ENCODE data around the gene FARP1.

The FARP1 gene

GRCh38 chr13:98280176-98280510 lies 137.2 kb downstream of the FARP1 start:
- no peak for DNase-seq (ENCODE audit: low spot score)

- DNase-seq (ENCODE audit: low spot score) = no peak
Measured at GRCh38 chr13:98284679-98285078, 141.8 kb downstream of the FARP1 start.

GRCh38 chr13:98285317-98285716 lies 142.4 kb downstream of the FARP1 start:
- no peak for DNase-seq (ENCODE audit: low spot score)

- no peak for DNase-seq (ENCODE audit: low spot score)
Measured at GRCh38 chr13:98285852-98286594, 143.1 kb downstream of the FARP1 start.

- DNase-seq (ENCODE audit: low spot score) = no peak
Measured at GRCh38 chr13:98286799-98287198, 143.9 kb downstream of the FARP1 start.

GRCh38 chr13:98288211-98288610 lies 145.3 kb downstream of the FARP1 start:
- DNase-seq (ENCODE audit: low spot score) = no peak

GRCh38 chr13:98289339-98289945 lies 146.5 kb downstream of the FARP1 start:
- no peak for DNase-seq (ENCODE audit: low spot score)

- DNase-seq (ENCODE audit: low spot score) = no peak
Measured at GRCh38 chr13:98290261-98290660, 147.4 kb downstream of the FARP1 start.

GRCh38 chr13:98291658-98292057 lies 148.8 kb downstream of the FARP1 start:
- DNase-seq (ENCODE audit: low spot score) = no peak

GRCh38 chr13:98293103-98293502 lies 150.2 kb downstream of the FARP1 start:
- DNase-seq (ENCODE audit: low spot score) = no peak

- no peak for DNase-seq (ENCODE audit: low spot score)
Measured at GRCh38 chr13:98293570-98294142, 150.8 kb downstream of the FARP1 start.

- DNase-seq (ENCODE audit: low spot score) = no peak
Measured at GRCh38 chr13:98295371-98295770, 152.5 kb downstream of the FARP1 start.

GRCh38 chr13:98297051-98297450 lies 154.2 kb downstream of the FARP1 start:
- no peak for DNase-seq (ENCODE audit: low spot score)

GRCh38 chr13:98297745-98298144 lies 154.9 kb downstream of the FARP1 start:
- DNase-seq (ENCODE audit: low spot score) = no peak

- no peak for DNase-seq (ENCODE audit: low spot score)
Measured at GRCh38 chr13:98298599-98298998, 155.7 kb downstream of the FARP1 start.

- no peak for DNase-seq (ENCODE audit: low spot score)
Measured at GRCh38 chr13:98299235-98299965, 156.5 kb downstream of the FARP1 start.

GRCh38 chr13:98299966-98300350 lies 157.1 kb downstream of the FARP1 start:
- no peak for DNase-seq (ENCODE audit: low spot score)

- DNase-seq (ENCODE audit: low spot score) = no peak
Measured at GRCh38 chr13:98300956-98301641, 158.2 kb downstream of the FARP1 start.

- no peak for DNase-seq (ENCODE audit: low spot score)
Measured at GRCh38 chr13:98301721-98302120, 158.8 kb downstream of the FARP1 start.

- DNase-seq (ENCODE audit: low spot score) = no peak
Measured at GRCh38 chr13:98303858-98304257, 161.0 kb downstream of the FARP1 start.

- DNase-seq (ENCODE audit: low spot score) = no peak
Measured at GRCh38 chr13:98305670-98306069, 162.8 kb downstream of the FARP1 start.

- no peak for DNase-seq (ENCODE audit: low spot score)
Measured at GRCh38 chr13:98307463-98308085, 164.7 kb downstream of the FARP1 start.
